WTC11 (cell line): ENCODE results near the gene SLC4A9. TPM values are rescaled to one million over a fixed set of nuclear protein-coding genes. Genes with fewer than 3 reads are reported as not detected.

Experiments
- ATAC-seq: fragments of 200-7000 bp; cut with Tn5 transposase; 2 replicates; pipeline ENCODE4 v1.10.0; 2021; ENCODE audit warnings: mild to moderate bottlenecking, moderate library complexity
- CTCF ChIA-PET: fragments of 300-600 bp; sonication (Branson Sonifier 250); formaldehyde crosslinking; loops from one replicate; lab custom pipeline; 2021; ENCODE audit warnings: antibody characterized with exemption; lab: Charles Lee
- POLR2A ChIA-PET: fragments of 350-600 bp; sonication (Branson Sonifier 250); formaldehyde crosslinking; loops from one replicate; lab custom pipeline; 2021; ENCODE audit warnings: antibody characterized with exemption; lab: Charles Lee
- DNase-seq: peaks from one replicate; pipeline ENCODE4 v3.0.0; 2021; ENCODE audit warnings: low spot score
- H3K27ac Mint-ChIP-seq: 2 replicates; pipeline ENCODE4 v1.8.0; 2021; ENCODE audit warnings: mixed read lengths
- H3K27me3 Mint-ChIP-seq: 2 replicates; pipeline ENCODE4 v1.8.0; 2021; ENCODE audit warnings: low read depth, mild to moderate bottlenecking, moderate library complexity, mixed read lengths
- H3K36me3 Mint-ChIP-seq: 2 replicates; pipeline ENCODE4 v1.8.0; 2021; ENCODE audit warnings: mixed read lengths
- H3K4me1 Mint-ChIP-seq: 2 replicates; pipeline ENCODE4 v1.8.0; 2022; ENCODE audit warnings: mixed read lengths
- H3K4me3 Mint-ChIP-seq: 2 replicates; pipeline ENCODE4 v1.8.0; 2021; ENCODE audit warnings: mild to moderate bottlenecking, moderate library complexity, mixed read lengths
- H3K9me3 Mint-ChIP-seq: 2 replicates; pipeline ENCODE4 v1.8.0; 2021; ENCODE audit warnings: mixed read lengths
- ARID4B ChIP-seq: sonication (generic); formaldehyde crosslinking; IDR thresholded peaks from 2 replicates; pipeline ENCODE4 v1.8.0; 2023; ENCODE audit warnings: missing genetic modification reagents, mild to moderate bottlenecking, borderline replicate concordance
- E2F1 ChIP-seq: sonication (generic); formaldehyde crosslinking; IDR thresholded peaks from 2 replicates; pipeline ENCODE4 v1.8.0; 2022; ENCODE audit warnings: mild to moderate bottlenecking, missing genetic modification reagents
- E2F5 ChIP-seq: sonication (generic); formaldehyde crosslinking; IDR thresholded peaks from 2 replicates; pipeline ENCODE4 v1.8.1; 2022; ENCODE audit warnings: mild to moderate bottlenecking, moderate library complexity, missing genetic modification reagents
- ELF4 ChIP-seq: sonication (generic); formaldehyde crosslinking; IDR thresholded peaks from 2 replicates; pipeline ENCODE4 v1.8.1; 2022; ENCODE audit warnings: low read depth, mild to moderate bottlenecking, moderate library complexity, missing genetic modification reagents
- FOXP1 ChIP-seq: sonication (generic); formaldehyde crosslinking; IDR thresholded peaks from 2 replicates; pipeline ENCODE4 v1.8.0; 2022; ENCODE audit warnings: missing genetic modification reagents, mild to moderate bottlenecking, moderate library complexity, borderline replicate concordance
- GRHL2 ChIP-seq: fragments of 250-450 bp; sonication (Bioruptor Pico); IDR thresholded peaks from 2 replicates; pipeline ENCODE4 v1.8.0; 2022; ENCODE audit warnings: mild to moderate bottlenecking, moderate library complexity; ENCODE audit not compliant: insufficient replicate concordance, severe bottlenecking
- HMGA2 ChIP-seq: fragments of 250-450 bp; sonication (Bioruptor Pico); IDR thresholded peaks from 2 replicates; pipeline ENCODE4 v1.4.0; 2021; ENCODE audit warnings: mild to moderate bottlenecking, moderate library complexity
- NR3C1 ChIP-seq: sonication (generic); formaldehyde crosslinking; conservative IDR thresholded peaks from 2 replicates; pipeline ENCODE4 v1.8.1; 2023; ENCODE audit warnings: low read depth, mild to moderate bottlenecking, missing genetic modification reagents
- PRDM15 ChIP-seq: sonication (generic); formaldehyde crosslinking; IDR thresholded peaks from 2 replicates; pipeline ENCODE4 v1.8.0; 2022; ENCODE audit warnings: missing genetic modification reagents
- RORB ChIP-seq: fragments of 250-450 bp; sonication (Bioruptor Pico); IDR thresholded peaks from 2 replicates; pipeline ENCODE4 v1.9.0; 2021; ENCODE audit warnings: mild to moderate bottlenecking
- SP1 ChIP-seq: sonication (generic); formaldehyde crosslinking; conservative IDR thresholded peaks from 2 replicates; pipeline ENCODE4 v1.8.1; 2022; ENCODE audit warnings: missing genetic modification reagents
- ZNF281 ChIP-seq: sonication (generic); formaldehyde crosslinking; IDR thresholded peaks from 2 replicates; pipeline ENCODE4 v1.8.0; 2023; ENCODE audit warnings: mild to moderate bottlenecking, missing genetic modification reagents
- ZNF317 ChIP-seq: sonication (generic); formaldehyde crosslinking; IDR thresholded peaks from 2 replicates; pipeline ENCODE4 v1.8.1; 2023; ENCODE audit warnings: low read depth, mild to moderate bottlenecking, moderate library complexity, missing genetic modification reagents, borderline replicate concordance
- ZNF425 ChIP-seq: fragments of 250-450 bp; sonication (Bioruptor Pico); conservative IDR thresholded peaks from 2 replicates; pipeline ENCODE4 v1.9.0; 2021; ENCODE audit warnings: mild to moderate bottlenecking
- total RNA-seq: library from RNA; stranded (reverse); gene quantifications from 3 replicates; pipeline ENCODE4 v1.2.3, GENCODE V29; 2021

Gene SLC4A9
- total RNA-seq, 1 experiment from 2014 or later: 0.37 TPM

GRCh38 chr5:140413230-140413629 lies 53.2 kb downstream of the SLC4A9 start (continued):
- TF ChIP-seq PRDM15 (CRISPR knock-in tag): no peak
- no peak for TF ChIP-seq ELF4 (CRISPR knock-in tag)
- TF ChIP-seq ARID4B (CRISPR knock-in tag): no peak
- no peak for TF ChIP-seq SP1
- no peak for TF ChIP-seq ZNF425

- H3K27me3 Mint-ChIP-seq: no peaks in the 10 kb centered on the region
- no peak overlapping the region for H3K4me3 Mint-ChIP-seq
- TF ChIP-seq RORB (CRISPR knock-in tag) (no peak), HMGA2 (CRISPR knock-in tag) (peak; percentile 98)
- H3K4me1 Mint-ChIP-seq: peaks cover 22% of the 10 kb centered on the region
- ATAC-seq (no peak), DNase-seq (no peak)
- CTCF ChIA-PET: interaction anchor here (0.6 to 0.7 kb wide), 2 partner anchors 10 to 59 kb away, joined by 3 read pairs; no protein-coding TSS in a partner anchor
- H3K9me3 Mint-ChIP-seq: no peaks in the 10 kb centered on the region
- POLR2A ChIA-PET: interaction anchor here (0.7 kb wide), 1 partner anchor 425 kb away, joined by 6 read pairs; no protein-coding TSS in a partner anchor
- no peak overlapping the region for H3K27ac Mint-ChIP-seq
- H3K36me3 Mint-ChIP-seq: peaks cover 7% of the 10 kb centered on the region
Observed at GRCh38 chr5:140417235-140417634, 57.2 kb downstream of the SLC4A9 start.

GRCh38 chr5:140418862-140419520 lies 59.0 kb downstream of the SLC4A9 start:
- H3K9me3 Mint-ChIP-seq: no peaks in the 10 kb centered on the region
- no peak overlapping the region for H3K4me3 Mint-ChIP-seq
- ATAC-seq (no peak), DNase-seq (no peak)
- no peaks in the 10 kb centered on the region for H3K27me3 Mint-ChIP-seq
- ChIA-PET POLR2A (interaction anchor here (1.0 kb wide), 1 partner anchor 18 kb away, joined by 3 read pairs; no protein-coding TSS in a partner anchor), CTCF (interaction anchor here (0.8 to 1.7 kb wide), 4 partner anchors 17 to 58 kb away, joined by 3 to 7 read pairs (median 4); partner anchors contain the start of gene ANKHD1)
- peaks cover 22% of the 10 kb centered on the region for H3K4me1 Mint-ChIP-seq
- H3K36me3 Mint-ChIP-seq: peaks cover 7% of the 10 kb centered on the region
- H3K27ac Mint-ChIP-seq: peak overlapping the region; percentile 31
- TF ChIP-seq E2F1 (CRISPR knock-in tag): no peak
- TF ChIP-seq GRHL2 (CRISPR knock-in tag): no peak
- no peak for TF ChIP-seq NR3C1 (CRISPR knock-in tag)
- no peak for TF ChIP-seq E2F5 (CRISPR knock-in tag)
- no peak for TF ChIP-seq ZNF281 (CRISPR knock-in tag)
- no peak for TF ChIP-seq FOXP1 (CRISPR knock-in tag)
- TF ChIP-seq ZNF317 (CRISPR knock-in tag): no peak
- TF ChIP-seq RORB (CRISPR knock-in tag): no peak
